BJ (cell line): ENCODE results near the gene OR5V1. TPM values are rescaled to one million over a fixed set of nuclear protein-coding genes. Genes with fewer than 3 reads are reported as not detected.

Source experiments
- CTCF ChIA-PET: fragments of 350-600 bp; formaldehyde crosslinking; extraction: SDS; loops from one replicate; lab custom pipeline; 2021; ENCODE audit warnings: antibody characterized with exemption, inconsistent platforms; lab: Yijun Ruan, JAX
- POLR2A ChIA-PET: fragments of 300-600 bp; sonication (Branson Sonifier 250); formaldehyde crosslinking; extraction: SDS; loops from one replicate; lab custom pipeline; 2021; ENCODE audit warnings: antibody characterized with exemption; lab: Charles Lee
- DNase-seq: peaks from one replicate; pipeline ENCODE4 v3.0.0-alpha.2; 2011; ENCODE audit warnings: low read depth
- H3K27me3 ChIP-seq: 2 replicates; pipeline ENCODE4 v1.6.0; 2011; ENCODE audit warnings: low read length; ENCODE audit not compliant: control insufficient read depth, insufficient read depth
- H3K36me3 ChIP-seq: 2 replicates; pipeline ENCODE4 v1.5.1; 2011; ENCODE audit warnings: low read length; ENCODE audit not compliant: control insufficient read depth, insufficient read depth
- H3K4me3 ChIP-seq: 2 replicates; pipeline ENCODE4 v1.5.1; 2011; ENCODE audit warnings: low read depth, mild to moderate bottlenecking, control low read depth, low read length
- CTCF ChIP-seq: IDR thresholded peaks from 2 replicates; pipeline ENCODE4 v1.5.1; 2011; ENCODE audit warnings: low read depth, mild to moderate bottlenecking, control low read depth, inconsistent platforms, low read length, moderate library complexity; ENCODE audit not compliant: insufficient read depth
- polyA minus RNA-seq: library from RNA; depleted of rRNA, polyadenylated mRNA; stranded (reverse); fragments of >200 nt; gene quantifications from 2 replicates; pipeline ENCODE4 v1.2.3, GENCODE V29; 2011; rRNA and poly(A)+ RNA removed
- polyA plus RNA-seq: library from polyadenylated mRNA; depleted of rRNA; stranded (reverse); fragments of >200 nt; gene quantifications from 2 replicates; pipeline ENCODE4 v1.2.3, GENCODE V29; 2011; rRNA removed

Gene OR5V1
- polyA plus RNA-seq (not detected in 2 replicates), polyA minus RNA-seq (not detected in 2 replicates)

DNA sequence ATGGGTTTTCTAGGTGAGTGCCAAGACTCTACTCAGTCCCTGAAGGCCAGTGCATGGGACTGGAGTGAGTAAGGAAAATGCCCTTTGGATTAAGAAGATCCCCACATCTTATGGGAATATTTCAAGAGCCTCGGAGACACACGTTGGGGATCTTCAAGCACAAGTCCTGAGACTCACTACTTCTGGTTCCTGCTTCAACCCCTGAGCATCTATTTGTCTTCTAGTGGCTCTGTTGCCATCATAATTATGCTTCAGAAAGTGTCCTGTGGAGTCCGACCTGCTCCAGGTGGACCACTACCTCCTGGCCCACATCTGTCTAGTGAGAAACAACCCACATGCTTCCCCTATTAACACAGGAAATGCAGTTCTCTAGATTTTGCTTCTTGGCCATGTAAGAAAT is at the start of gene OR5V1:
Gene OR5V1 (minus strand): TSS at position 101 of the 400 bp plus-strand sequence. CDS start 12,670 bp downstream, outside the sequence.
- Histone ChIP-seq H3K4me3 (no peak within 1 kb of the TSS), H3K27me3 (no peaks in the 10 kb centered on the region), H3K36me3 (no peaks in the 10 kb centered on the region)
- ChIA-PET POLR2A (no interaction called here), CTCF (no interaction called here)
- no peak for TF ChIP-seq CTCF
- DNase-seq, result no peak

GRCh38 chr6:29414588-29414987 is 45.9 kb upstream of the OR5V1 start, which contains the start of gene OR12D1:
OR12D1 (plus strand) TSS chr6:29414928.
- no peaks in the 10 kb centered on the region for H3K36me3 ChIP-seq
- POLR2A ChIA-PET, result no interaction called here
- H3K4me3 ChIP-seq, result no peak within 1 kb of the TSS
- no peak for TF ChIP-seq CTCF
- CTCF ChIA-PET, result no interaction called here
- no peak for DNase-seq
- H3K27me3 ChIP-seq, result no peaks in the 10 kb centered on the region

- ChIA-PET CTCF (no interaction called here), POLR2A (no interaction called here)
- DNase-seq, result no peak
- Histone ChIP-seq H3K27me3 (no peaks in the 10 kb centered on the region), H3K4me3 (no peak overlapping the region), H3K36me3 (no peaks in the 10 kb centered on the region)
- TF ChIP-seq CTCF, result no peak
Observed at GRCh38 chr6:29403801-29404200, 35.1 kb upstream of the OR5V1 start.

DNA sequence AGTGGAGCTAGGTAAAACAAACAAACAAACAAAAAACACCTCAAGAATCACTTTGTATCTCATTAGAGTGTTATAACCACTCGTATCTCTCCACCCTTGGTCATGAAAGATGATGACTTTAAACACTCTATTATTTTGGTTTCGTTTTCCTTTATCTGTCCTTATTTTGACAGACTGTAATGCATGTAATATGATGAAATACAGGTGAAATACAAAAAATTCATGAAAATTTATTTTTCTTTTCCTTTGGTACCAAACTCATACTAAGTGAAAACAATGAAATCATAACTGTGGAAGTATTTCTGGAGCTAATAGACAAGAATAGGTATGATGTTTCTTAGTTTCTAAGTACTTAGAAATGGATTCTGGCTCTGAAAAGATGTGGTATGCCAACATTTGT is 30.9 kb upstream of the OR5V1 start:
- Histone ChIP-seq H3K27me3 (no peaks in the 10 kb centered on the region), H3K36me3 (no peaks in the 10 kb centered on the region), H3K4me3 (no peak overlapping the region)
- CTCF ChIA-PET, result no interaction called here
- DNase-seq, result no peak
- POLR2A ChIA-PET, result no interaction called here
- no peak for TF ChIP-seq CTCF

- POLR2A ChIA-PET, result no interaction called here
- Histone ChIP-seq H3K4me3 (no peak within 1 kb of the TSS), H3K36me3 (no peaks in the 10 kb centered on the region), H3K27me3 (no peaks in the 10 kb centered on the region)
- no peak for DNase-seq
- CTCF ChIA-PET, result no interaction called here
- TF ChIP-seq CTCF, result no peak
Observed at GRCh38 chr6:29395331-29395730, 26.7 kb upstream of the OR5V1 start, which contains the start of gene OR12D2. OR12D2 (plus strand) TSS chr6:29395631; CDS start chr6:29396700, 1,069 bp downstream.
